HepG2 (cell line): Measurements from ENCODE around the gene PHF10.

Experiments
- AGO1 ChIP-seq: fragments of 200-400 bp; formaldehyde crosslinking; IDR thresholded peaks from 2 replicates; pipeline ENCODE4 v1.6.1; 2017; ENCODE audit warnings: mild to moderate bottlenecking, low read depth, low read length, moderate library complexity; ENCODE audit not compliant: poor library complexity, severe bottlenecking
- TF ChIP-seq, protein P1 (sequence below): sonication (generic); formaldehyde crosslinking; IDR thresholded peaks from 2 replicates; pipeline ENCODE4 v1.4.0; 2020; ENCODE audit warnings: missing genetic modification reagents
- TF ChIP-seq, protein P2 (sequence below): sonication (generic); formaldehyde crosslinking; IDR thresholded peaks from 2 replicates; pipeline ENCODE4 v1.4.0; 2020; ENCODE audit warnings: mild to moderate bottlenecking, missing genetic modification reagents
- TF ChIP-seq, protein P3 (sequence below): IDR thresholded peaks from 2 replicates; pipeline ENCODE4 v1.6.1; 2012; ENCODE audit warnings: inconsistent platforms
- TF ChIP-seq, protein P4 (sequence below): sonication (generic); formaldehyde crosslinking; IDR thresholded peaks from one replicate; pipeline ENCODE4 v1.5.1; 2020; ENCODE audit warnings: mild to moderate bottlenecking, missing genetic modification reagents; ENCODE audit errors: not compliant biosample characterization

DNA sequence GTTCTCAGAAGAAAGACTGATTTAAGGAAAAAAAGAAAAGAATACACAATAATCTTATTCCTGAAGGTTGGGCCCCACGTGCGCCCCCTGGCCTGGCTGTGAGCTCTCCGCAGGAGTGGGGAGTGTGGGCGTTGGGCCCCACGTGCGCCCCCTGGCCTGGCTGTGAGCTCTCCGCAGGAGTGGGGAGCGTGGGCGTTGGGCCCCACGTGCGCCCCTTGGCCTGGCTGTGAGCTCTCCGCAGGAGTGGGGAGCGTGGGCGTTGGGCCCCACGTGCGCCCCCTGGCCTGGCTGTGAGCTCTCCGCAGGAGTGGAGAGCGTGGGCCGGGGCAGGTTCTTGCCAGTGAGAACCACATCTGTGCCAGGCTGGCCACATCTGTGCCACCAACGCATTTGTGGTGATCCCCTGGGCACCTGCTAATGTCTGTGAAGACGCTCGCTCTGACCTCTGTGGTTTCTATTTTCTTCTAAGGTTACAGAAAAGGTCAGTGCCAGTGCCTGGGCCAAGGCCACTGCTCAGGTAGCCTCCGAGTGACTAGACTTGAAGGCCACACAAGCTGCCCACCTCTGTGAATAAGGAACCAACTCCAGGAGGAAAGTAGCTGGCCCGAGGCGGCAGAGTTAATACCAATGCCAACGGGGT is 63.4 kb downstream of the PHF10 start:
- TF ChIP-seq, protein P1, sequence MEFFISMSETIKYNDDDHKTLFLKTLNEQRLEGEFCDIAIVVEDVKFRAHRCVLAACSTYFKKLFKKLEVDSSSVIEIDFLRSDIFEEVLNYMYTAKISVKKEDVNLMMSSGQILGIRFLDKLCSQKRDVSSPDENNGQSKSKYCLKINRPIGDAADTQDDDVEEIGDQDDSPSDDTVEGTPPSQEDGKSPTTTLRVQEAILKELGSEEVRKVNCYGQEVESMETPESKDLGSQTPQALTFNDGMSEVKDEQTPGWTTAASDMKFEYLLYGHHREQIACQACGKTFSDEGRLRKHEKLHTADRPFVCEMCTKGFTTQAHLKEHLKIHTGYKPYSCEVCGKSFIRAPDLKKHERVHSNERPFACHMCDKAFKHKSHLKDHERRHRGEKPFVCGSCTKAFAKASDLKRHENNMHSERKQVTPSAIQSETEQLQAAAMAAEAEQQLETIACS (CRISPR knock-in tag), result no peak
- TF ChIP-seq, protein P2, sequence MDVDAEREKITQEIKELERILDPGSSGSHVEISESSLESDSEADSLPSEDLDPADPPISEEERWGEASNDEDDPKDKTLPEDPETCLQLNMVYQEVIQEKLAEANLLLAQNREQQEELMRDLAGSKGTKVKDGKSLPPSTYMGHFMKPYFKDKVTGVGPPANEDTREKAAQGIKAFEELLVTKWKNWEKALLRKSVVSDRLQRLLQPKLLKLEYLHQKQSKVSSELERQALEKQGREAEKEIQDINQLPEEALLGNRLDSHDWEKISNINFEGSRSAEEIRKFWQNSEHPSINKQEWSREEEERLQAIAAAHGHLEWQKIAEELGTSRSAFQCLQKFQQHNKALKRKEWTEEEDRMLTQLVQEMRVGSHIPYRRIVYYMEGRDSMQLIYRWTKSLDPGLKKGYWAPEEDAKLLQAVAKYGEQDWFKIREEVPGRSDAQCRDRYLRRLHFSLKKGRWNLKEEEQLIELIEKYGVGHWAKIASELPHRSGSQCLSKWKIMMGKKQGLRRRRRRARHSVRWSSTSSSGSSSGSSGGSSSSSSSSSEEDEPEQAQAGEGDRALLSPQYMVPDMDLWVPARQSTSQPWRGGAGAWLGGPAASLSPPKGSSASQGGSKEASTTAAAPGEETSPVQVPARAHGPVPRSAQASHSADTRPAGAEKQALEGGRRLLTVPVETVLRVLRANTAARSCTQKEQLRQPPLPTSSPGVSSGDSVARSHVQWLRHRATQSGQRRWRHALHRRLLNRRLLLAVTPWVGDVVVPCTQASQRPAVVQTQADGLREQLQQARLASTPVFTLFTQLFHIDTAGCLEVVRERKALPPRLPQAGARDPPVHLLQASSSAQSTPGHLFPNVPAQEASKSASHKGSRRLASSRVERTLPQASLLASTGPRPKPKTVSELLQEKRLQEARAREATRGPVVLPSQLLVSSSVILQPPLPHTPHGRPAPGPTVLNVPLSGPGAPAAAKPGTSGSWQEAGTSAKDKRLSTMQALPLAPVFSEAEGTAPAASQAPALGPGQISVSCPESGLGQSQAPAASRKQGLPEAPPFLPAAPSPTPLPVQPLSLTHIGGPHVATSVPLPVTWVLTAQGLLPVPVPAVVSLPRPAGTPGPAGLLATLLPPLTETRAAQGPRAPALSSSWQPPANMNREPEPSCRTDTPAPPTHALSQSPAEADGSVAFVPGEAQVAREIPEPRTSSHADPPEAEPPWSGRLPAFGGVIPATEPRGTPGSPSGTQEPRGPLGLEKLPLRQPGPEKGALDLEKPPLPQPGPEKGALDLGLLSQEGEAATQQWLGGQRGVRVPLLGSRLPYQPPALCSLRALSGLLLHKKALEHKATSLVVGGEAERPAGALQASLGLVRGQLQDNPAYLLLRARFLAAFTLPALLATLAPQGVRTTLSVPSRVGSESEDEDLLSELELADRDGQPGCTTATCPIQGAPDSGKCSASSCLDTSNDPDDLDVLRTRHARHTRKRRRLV, result no peak
- no peak for TF ChIP-seq AGO1
- TF ChIP-seq, protein P3, sequence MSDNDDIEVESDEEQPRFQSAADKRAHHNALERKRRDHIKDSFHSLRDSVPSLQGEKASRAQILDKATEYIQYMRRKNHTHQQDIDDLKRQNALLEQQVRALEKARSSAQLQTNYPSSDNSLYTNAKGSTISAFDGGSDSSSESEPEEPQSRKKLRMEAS, result no peak
- TF ChIP-seq, protein P4, sequence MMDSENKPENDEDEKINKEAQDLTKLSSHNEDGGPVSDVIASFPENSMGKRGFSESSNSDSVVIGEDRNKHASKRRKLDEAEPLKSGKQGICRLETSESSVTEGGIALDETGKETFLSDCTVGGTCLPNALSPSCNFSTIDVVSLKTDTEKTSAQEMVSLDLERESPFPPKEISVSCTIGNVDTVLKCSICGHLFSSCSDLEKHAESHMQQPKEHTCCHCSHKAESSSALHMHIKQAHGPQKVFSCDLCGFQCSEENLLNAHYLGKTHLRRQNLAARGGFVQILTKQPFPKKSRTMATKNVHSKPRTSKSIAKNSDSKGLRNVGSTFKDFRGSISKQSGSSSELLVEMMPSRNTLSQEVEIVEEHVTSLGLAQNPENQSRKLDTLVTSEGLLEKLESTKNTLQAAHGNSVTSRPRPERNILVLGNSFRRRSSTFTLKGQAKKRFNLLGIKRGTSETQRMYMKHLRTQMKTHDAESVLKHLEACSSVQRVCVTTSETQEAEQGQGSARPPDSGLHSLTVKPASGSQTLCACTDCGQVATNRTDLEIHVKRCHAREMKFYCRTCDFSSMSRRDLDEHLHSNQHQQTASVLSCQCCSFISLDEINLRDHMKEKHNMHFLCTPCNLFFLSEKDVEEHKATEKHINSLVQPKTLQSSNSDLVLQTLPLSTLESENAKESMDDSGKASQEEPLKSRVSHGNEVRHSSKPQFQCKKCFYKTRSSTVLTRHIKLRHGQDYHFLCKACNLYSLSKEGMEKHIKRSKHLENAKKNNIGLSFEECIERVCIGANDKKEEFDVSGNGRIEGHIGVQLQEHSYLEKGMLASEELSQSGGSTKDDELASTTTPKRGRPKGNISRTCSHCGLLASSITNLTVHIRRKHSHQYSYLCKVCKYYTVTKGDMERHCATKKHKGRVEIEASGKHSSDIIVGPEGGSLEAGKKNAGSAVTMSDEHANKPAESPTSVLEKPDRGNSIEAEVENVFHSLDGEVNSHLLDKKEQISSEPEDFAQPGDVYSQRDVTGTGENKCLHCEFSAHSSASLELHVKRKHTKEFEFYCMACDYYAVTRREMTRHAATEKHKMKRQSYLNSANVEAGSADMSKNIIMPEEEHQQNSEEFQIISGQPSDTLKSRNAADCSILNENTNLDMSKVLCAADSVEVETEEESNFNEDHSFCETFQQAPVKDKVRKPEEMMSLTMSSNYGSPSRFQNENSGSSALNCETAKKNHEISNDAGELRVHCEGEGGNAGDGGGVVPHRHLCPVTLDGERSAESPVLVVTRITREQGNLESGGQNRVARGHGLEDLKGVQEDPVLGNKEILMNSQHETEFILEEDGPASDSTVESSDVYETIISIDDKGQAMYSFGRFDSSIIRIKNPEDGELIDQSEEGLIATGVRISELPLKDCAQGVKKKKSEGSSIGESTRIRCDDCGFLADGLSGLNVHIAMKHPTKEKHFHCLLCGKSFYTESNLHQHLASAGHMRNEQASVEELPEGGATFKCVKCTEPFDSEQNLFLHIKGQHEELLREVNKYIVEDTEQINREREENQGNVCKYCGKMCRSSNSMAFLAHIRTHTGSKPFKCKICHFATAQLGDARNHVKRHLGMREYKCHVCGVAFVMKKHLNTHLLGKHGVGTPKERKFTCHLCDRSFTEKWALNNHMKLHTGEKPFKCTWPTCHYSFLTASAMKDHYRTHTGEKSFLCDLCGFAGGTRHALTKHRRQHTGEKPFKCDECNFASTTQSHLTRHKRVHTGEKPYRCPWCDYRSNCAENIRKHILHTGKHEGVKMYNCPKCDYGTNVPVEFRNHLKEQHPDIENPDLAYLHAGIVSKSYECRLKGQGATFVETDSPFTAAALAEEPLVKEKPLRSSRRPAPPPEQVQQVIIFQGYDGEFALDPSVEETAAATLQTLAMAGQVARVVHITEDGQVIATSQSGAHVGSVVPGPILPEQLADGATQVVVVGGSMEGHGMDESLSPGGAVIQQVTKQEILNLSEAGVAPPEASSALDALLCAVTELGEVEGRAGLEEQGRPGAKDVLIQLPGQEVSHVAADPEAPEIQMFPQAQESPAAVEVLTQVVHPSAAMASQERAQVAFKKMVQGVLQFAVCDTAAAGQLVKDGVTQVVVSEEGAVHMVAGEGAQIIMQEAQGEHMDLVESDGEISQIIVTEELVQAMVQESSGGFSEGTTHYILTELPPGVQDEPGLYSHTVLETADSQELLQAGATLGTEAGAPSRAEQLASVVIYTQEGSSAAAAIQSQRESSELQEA (CRISPR knock-in tag), result no peak
